ENCODE measurements around the gene MRPL37.

The MRPL37 gene

GRCh38 chr1:54199765-54200518 lies at the start of gene MRPL37, which contains the start of gene CYB5RL:
Gene MRPL37 (plus strand): TSS chr1:54200167. CDS start chr1:54200244, 77 bp downstream.
Gene CYB5RL (minus strand): TSS chr1:54200030. CDS start chr1:54195616, 4,414 bp downstream.
- peak; percentile 96 for DNase-seq (ENCODE audit: low read depth in 1 of 2, low spot score in 1 of 2)
- in situ Hi-C loops (cut with HindIII; ENCODE audit: low pct_unique_long_range_greater_than_20kb, low sequenced_read_pairs) = no loop called here

GRCh38 chr1:54151013-54151412 lies 49.0 kb upstream of the MRPL37 start:
- DNase-seq (ENCODE audit: low read depth in 1 of 2, low spot score in 1 of 2) = no peak
- no peak for TF ChIP-seq JUND (IDR thresholded peaks at IDR 0.05; ENCODE audit: low read depth)
- in situ Hi-C loops (cut with HindIII; ENCODE audit: low pct_unique_long_range_greater_than_20kb, low sequenced_read_pairs) = no loop called here

More at GRCh38 chr1:54199765-54200518, at the start of gene MRPL37, which contains the start of gene CYB5RL:
- no peak for TF ChIP-seq JUND (IDR thresholded peaks at IDR 0.05; ENCODE audit: low read depth)

GRCh38 chr1:54152696-54153095 lies 47.3 kb upstream of the MRPL37 start, which contains the start of gene CDCP2:
Gene CDCP2 (minus strand): TSS chr1:54153000. CDS start chr1:54152922, 78 bp downstream.
- TF ChIP-seq JUND (IDR thresholded peaks at IDR 0.05; ENCODE audit: low read depth) = no peak
- DNase-seq (ENCODE audit: low read depth in 1 of 2, low spot score in 1 of 2) = no peak
- in situ Hi-C loops (cut with HindIII; ENCODE audit: low pct_unique_long_range_greater_than_20kb, low sequenced_read_pairs) = no loop called here

GRCh38 chr1:54153535-54154439 lies 46.2 kb upstream of the MRPL37 start:
- DNase-seq (ENCODE audit: low read depth in 1 of 2, low spot score in 1 of 2) = peak; percentile 64 to 74
- no peak for TF ChIP-seq JUND (IDR thresholded peaks at IDR 0.05; ENCODE audit: low read depth)
- in situ Hi-C loops (cut with HindIII; ENCODE audit: low pct_unique_long_range_greater_than_20kb, low sequenced_read_pairs) = no loop called here

GRCh38 chr1:54156201-54156600 lies 43.8 kb upstream of the MRPL37 start:
- in situ Hi-C loops (cut with HindIII; ENCODE audit: low pct_unique_long_range_greater_than_20kb, low sequenced_read_pairs) = no loop called here
- no peak for TF ChIP-seq JUND (IDR thresholded peaks at IDR 0.05; ENCODE audit: low read depth)
- DNase-seq (ENCODE audit: low read depth in 1 of 2, low spot score in 1 of 2) = no peak

GRCh38 chr1:54156986-54157385 lies 43.0 kb upstream of the MRPL37 start:
- in situ Hi-C loops (cut with HindIII; ENCODE audit: low pct_unique_long_range_greater_than_20kb, low sequenced_read_pairs) = no loop called here
- no peak for TF ChIP-seq JUND (IDR thresholded peaks at IDR 0.05; ENCODE audit: low read depth)
- DNase-seq (ENCODE audit: low read depth in 1 of 2, low spot score in 1 of 2) = no peak

GRCh38 chr1:54157401-54157800 lies 42.6 kb upstream of the MRPL37 start:
- no peak for TF ChIP-seq JUND (IDR thresholded peaks at IDR 0.05; ENCODE audit: low read depth)
- in situ Hi-C loops (cut with HindIII; ENCODE audit: low pct_unique_long_range_greater_than_20kb, low sequenced_read_pairs) = no loop called here
- DNase-seq (ENCODE audit: low read depth in 1 of 2, low spot score in 1 of 2) = no peak

- DNase-seq (ENCODE audit: low read depth in 1 of 2, low spot score in 1 of 2) = no peak
These were observed 41.9 kb upstream of the MRPL37 start for GRCh38 chr1:54158071-54158470.

GRCh38 chr1:54159733-54160316 lies 40.1 kb upstream of the MRPL37 start:
- no peak for DNase-seq (ENCODE audit: low read depth in 1 of 2, low spot score in 1 of 2)
- in situ Hi-C loops (cut with HindIII; ENCODE audit: low pct_unique_long_range_greater_than_20kb, low sequenced_read_pairs) = no loop called here
- TF ChIP-seq JUND (IDR thresholded peaks at IDR 0.05; ENCODE audit: low read depth) = no peak

More at GRCh38 chr1:54158071-54158470, 41.9 kb upstream of the MRPL37 start:
- in situ Hi-C loops (cut with HindIII; ENCODE audit: low pct_unique_long_range_greater_than_20kb, low sequenced_read_pairs) = no loop called here
- no peak for TF ChIP-seq JUND (IDR thresholded peaks at IDR 0.05; ENCODE audit: low read depth)

GRCh38 chr1:54160351-54160750 lies 39.6 kb upstream of the MRPL37 start:
- no peak for TF ChIP-seq JUND (IDR thresholded peaks at IDR 0.05; ENCODE audit: low read depth)
- in situ Hi-C loops (cut with HindIII; ENCODE audit: low pct_unique_long_range_greater_than_20kb, low sequenced_read_pairs) = no loop called here
- DNase-seq (ENCODE audit: low read depth in 1 of 2, low spot score in 1 of 2) = peak in 1 of 2 experiments; percentile 15

- DNase-seq (ENCODE audit: low read depth in 1 of 2, low spot score in 1 of 2) = no peak
- in situ Hi-C loops (cut with HindIII; ENCODE audit: low pct_unique_long_range_greater_than_20kb, low sequenced_read_pairs) = no loop called here
- TF ChIP-seq JUND (IDR thresholded peaks at IDR 0.05; ENCODE audit: low read depth) = no peak
These were observed 38.3 kb upstream of the MRPL37 start for GRCh38 chr1:54161495-54162168.

GRCh38 chr1:54163051-54163450 lies 36.9 kb upstream of the MRPL37 start:
- TF ChIP-seq JUND (IDR thresholded peaks at IDR 0.05; ENCODE audit: low read depth) = no peak
- peak in 1 of 2 experiments; percentile 7 for DNase-seq (ENCODE audit: low read depth in 1 of 2, low spot score in 1 of 2)
- in situ Hi-C loops (cut with HindIII; ENCODE audit: low pct_unique_long_range_greater_than_20kb, low sequenced_read_pairs) = no loop called here

All from T47D (cell line).